Suprapubic skin (tissue), 4 donors: ENCODE measurements around the gene ETS1. TPM values are rescaled to one million over a fixed set of nuclear protein-coding genes. Genes with fewer than 3 reads are reported as not detected.

Experiments
- DNase-seq, 2 donors: peaks; one replicate each; pipeline ENCODE4 v3.0.0-alpha.2; 2019; ENCODE audit warnings: low spot score in 2 of 2
- H3K27ac ChIP-seq: fragments of 200-600 bp; sonication (generic); one replicate; pipeline ENCODE4 v1.5.1; 2019
- H3K27me3 ChIP-seq: fragments of 200-600 bp; sonication (generic); one replicate; pipeline ENCODE4 v1.5.1; 2019
- H3K36me3 ChIP-seq: fragments of 200-600 bp; sonication (generic); one replicate; pipeline ENCODE4 v1.5.1; 2019
- H3K4me1 ChIP-seq: fragments of 200-600 bp; sonication (generic); one replicate; pipeline ENCODE4 v1.5.1; 2019
- H3K4me3 ChIP-seq: fragments of 200-600 bp; sonication (generic); one replicate; pipeline ENCODE4 v1.5.1; 2019; ENCODE audit warnings: mild to moderate bottlenecking
- H3K9me3 ChIP-seq: fragments of 200-600 bp; sonication (generic); one replicate; pipeline ENCODE4 v1.5.1; 2019
- EP300 ChIP-seq: sonication (generic); formaldehyde crosslinking; IDR thresholded peaks from one replicate; pipeline ENCODE4 v1.6.1; 2017; ENCODE audit warnings: antibody characterized with exemption
- POLR2A ChIP-seq, 2 donors: fragments of 450-650 bp; IDR thresholded peaks; one replicate each; pipeline ENCODE4 v1.6.1; 2017; ENCODE audit warnings: antibody characterized with exemption in 2 of 2, mild to moderate bottlenecking in 2 of 2, moderate library complexity in 2 of 2
- POLR2AphosphoS5 ChIP-seq, 3 donors: sonication (generic); formaldehyde crosslinking; IDR thresholded peaks; one replicate each; pipeline ENCODE4 v1.6.1; 2017; ENCODE audit warnings: antibody characterized with exemption in 3 of 3
- WGBS: methylation state at CpG from one replicate; pipeline ENCODE4 v1.1.5; 2018; 5-methylcytosine and 5-hydroxymethylcytosine counted together
- total RNA-seq, 4 donors: library from RNA; depleted of rRNA; stranded (reverse); fragments of >200 nt; gene quantifications; one replicate each; pipeline ENCODE4 v1.1.0, GENCODE V29; 2016
- TF ChIP-seq, protein P1 (sequence below), 2 donors: fragments of 200-600 bp in 1 of 2; fragments of 450-650 bp in 1 of 2; sonication (generic) in 1 of 2; IDR thresholded peaks; one replicate each; pipeline ENCODE4 v1.5.1; 2016 to 2019; ENCODE audit warnings: antibody characterized with exemption in 2 of 2, mild to moderate bottlenecking in 1 of 2, moderate library complexity in 1 of 2

The ETS1 gene
- total RNA-seq, 4 donors from 2014 or later = 21.7 to 42.6 (median 33.7) TPM

DNA sequence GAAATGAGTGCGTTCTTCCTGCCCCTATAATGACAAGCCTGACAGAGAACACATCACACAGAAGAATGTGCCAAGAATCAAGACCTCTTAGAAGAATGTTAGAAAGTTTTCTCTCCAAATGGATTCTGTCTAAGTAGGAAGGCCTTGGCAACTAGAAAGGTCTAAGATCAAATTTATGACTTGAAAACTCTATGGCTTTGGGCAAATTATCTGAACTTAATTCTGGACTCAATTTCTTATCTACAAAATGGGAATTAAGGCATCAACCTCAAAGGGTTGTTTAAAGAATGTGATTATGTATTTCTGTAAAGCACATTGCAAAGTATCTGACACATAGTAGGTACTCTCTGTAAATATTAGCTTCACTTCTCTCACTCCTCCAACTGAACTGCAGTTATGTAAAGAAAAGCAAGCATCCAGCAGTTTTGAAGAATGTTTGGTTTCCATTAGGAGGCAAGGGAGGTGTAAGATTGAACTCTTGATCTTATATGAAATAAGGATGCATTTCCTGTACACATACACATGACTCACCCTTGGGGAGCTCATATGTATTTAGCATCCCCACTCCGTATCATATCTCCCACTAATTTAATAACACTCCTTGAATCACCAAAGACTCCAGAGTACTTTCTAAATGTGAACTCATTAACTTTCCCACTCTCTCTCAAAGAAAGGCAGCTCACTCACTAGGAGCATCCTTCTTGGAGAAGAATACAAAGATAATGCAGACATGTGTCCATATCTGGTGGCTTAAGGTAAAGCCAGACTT is 77.6 kb downstream of the ETS1 start:
- H3K4me1 ChIP-seq = peaks cover 45% of the 10 kb centered on the region
- TF ChIP-seq, protein P1, sequence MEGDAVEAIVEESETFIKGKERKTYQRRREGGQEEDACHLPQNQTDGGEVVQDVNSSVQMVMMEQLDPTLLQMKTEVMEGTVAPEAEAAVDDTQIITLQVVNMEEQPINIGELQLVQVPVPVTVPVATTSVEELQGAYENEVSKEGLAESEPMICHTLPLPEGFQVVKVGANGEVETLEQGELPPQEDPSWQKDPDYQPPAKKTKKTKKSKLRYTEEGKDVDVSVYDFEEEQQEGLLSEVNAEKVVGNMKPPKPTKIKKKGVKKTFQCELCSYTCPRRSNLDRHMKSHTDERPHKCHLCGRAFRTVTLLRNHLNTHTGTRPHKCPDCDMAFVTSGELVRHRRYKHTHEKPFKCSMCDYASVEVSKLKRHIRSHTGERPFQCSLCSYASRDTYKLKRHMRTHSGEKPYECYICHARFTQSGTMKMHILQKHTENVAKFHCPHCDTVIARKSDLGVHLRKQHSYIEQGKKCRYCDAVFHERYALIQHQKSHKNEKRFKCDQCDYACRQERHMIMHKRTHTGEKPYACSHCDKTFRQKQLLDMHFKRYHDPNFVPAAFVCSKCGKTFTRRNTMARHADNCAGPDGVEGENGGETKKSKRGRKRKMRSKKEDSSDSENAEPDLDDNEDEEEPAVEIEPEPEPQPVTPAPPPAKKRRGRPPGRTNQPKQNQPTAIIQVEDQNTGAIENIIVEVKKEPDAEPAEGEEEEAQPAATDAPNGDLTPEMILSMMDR (IDR thresholded peaks at IDR 0.05) = no peak
- TF ChIP-seq POLR2AphosphoS5 (IDR thresholded peaks at IDR 0.05) = no peak
- TF ChIP-seq POLR2A (IDR thresholded peaks at IDR 0.05) = no peak
- no peak for TF ChIP-seq EP300
- H3K9me3 ChIP-seq = no peaks in the 10 kb centered on the region
- H3K36me3 ChIP-seq = no peaks in the 10 kb centered on the region
- 88% methylated on average over 2 of the region's 2 CpGs for WGBS
- no peaks in the 10 kb centered on the region for H3K27me3 ChIP-seq
- H3K4me3 ChIP-seq = no peak overlapping the region
- no peak for DNase-seq
- H3K27ac ChIP-seq = no peak overlapping the region

DNA sequence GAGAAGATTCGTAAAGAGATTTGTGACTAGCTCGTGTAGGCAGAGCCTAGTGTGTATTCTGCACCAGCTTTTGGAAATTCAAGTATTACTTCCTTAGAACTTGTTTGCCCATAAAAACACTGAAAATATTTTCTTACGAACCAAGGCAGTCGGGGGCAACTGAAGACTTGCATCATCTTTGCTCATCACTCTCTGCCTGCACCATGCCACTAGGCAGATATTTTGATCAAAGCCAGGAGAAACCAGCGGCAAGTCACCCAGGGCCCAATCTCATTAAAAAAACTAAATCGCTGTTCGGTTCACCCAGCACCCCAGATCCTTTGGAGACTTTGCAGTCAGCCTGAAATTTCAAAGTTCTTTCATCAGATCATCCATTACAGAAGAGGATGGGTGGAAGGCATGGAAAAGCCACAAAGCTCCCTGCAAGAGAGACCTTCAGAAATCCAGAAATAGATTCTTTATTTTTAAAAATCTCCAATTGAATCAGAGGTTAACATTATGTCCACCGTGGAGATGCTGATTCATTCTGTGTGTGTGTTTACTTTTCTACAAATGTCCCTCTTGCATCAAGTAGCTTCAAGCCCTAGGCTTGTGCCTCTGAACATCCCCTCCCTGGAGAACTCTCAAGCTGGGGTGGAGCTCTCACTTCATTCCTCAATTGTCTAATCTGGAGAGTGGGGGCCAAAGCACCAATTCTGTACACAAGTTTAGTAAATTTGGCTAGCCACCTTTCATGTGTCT is 78.4 kb downstream of the ETS1 start:
- no peak overlapping the region for H3K4me3 ChIP-seq
- no peaks in the 10 kb centered on the region for H3K9me3 ChIP-seq
- no peak for DNase-seq
- peaks cover 53% of the 10 kb centered on the region for H3K4me1 ChIP-seq
- no peaks in the 10 kb centered on the region for H3K27me3 ChIP-seq
- no peak for TF ChIP-seq POLR2AphosphoS5 (IDR thresholded peaks at IDR 0.05)
- TF ChIP-seq EP300 = no peak
- TF ChIP-seq, protein P1 (IDR thresholded peaks at IDR 0.05) = no peak
- no peak for TF ChIP-seq POLR2A (IDR thresholded peaks at IDR 0.05)
- 81% methylated on average over 8 of the region's 8 CpGs for WGBS
- H3K36me3 ChIP-seq = no peaks in the 10 kb centered on the region
- no peak overlapping the region for H3K27ac ChIP-seq

GRCh38 chr11:128507936-128508335 is 79.4 kb downstream of the ETS1 start:
- peak overlapping the region; percentile 33 for H3K4me3 ChIP-seq
- 51% methylated on average over 6 of the region's 6 CpGs for WGBS

DNA sequence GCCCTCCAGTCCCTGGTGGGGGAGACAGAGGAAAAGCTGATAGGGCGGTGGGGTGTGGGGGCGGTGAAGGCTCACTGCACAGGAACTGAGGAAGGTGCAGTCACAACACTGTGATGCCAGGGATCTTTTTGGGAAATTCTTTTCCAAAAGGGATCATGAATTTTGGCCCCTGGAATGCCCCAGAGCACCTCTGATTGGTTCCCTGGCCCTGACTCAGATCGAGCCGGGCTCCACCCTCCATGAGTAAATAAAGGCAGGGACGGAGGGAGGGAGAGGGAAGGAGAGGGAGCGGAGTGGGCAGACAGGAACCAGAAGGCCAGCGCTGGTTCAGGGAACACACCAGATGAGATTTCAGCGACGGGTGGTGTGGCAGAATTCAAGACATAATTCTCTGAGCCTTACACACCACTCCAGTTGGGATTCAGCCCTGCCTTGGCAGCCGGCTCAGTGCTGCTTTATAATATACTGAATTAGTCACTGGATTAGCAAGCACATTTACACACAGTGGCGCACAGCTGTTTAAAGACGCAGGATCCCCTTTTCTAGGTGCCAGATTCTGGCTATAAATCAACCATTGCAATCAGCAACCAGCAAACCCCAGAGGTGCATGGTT is 80.3 kb downstream of the ETS1 start:
- H3K27ac ChIP-seq = peak overlapping the region; percentile 74
- H3K4me1 ChIP-seq = peaks cover 69% of the 10 kb centered on the region
- H3K27me3 ChIP-seq = no peaks in the 10 kb centered on the region
- 9% methylated on average over 11 of the region's 12 CpGs for WGBS
- DNase-seq = peak; percentile 91 to 93
- H3K4me3 ChIP-seq = peak overlapping the region; percentile 33
- TF ChIP-seq, protein P1 (IDR thresholded peaks at IDR 0.05) = no peak
- TF ChIP-seq EP300 = no peak
- TF ChIP-seq POLR2A (IDR thresholded peaks at IDR 0.05) = peak in 1 of 2 donors; percentile 42
- TF ChIP-seq POLR2AphosphoS5 (IDR thresholded peaks at IDR 0.05) = peak in 2 of 3 donors; percentile 49 to 59
- no peaks in the 10 kb centered on the region for H3K36me3 ChIP-seq
- no peaks in the 10 kb centered on the region for H3K9me3 ChIP-seq

More at GRCh38 chr11:128507936-128508335, 79.4 kb downstream of the ETS1 start:
- Histone ChIP-seq H3K9me3 (no peaks in the 10 kb centered on the region), H3K4me1 (peaks cover 61% of the 10 kb centered on the region), H3K36me3 (no peaks in the 10 kb centered on the region), H3K27ac (peak overlapping the region; percentile 74), H3K27me3 (no peaks in the 10 kb centered on the region)
- no peak for DNase-seq
- TF ChIP-seq, protein P1 (IDR thresholded peaks at IDR 0.05) = no peak
- no peak for TF ChIP-seq POLR2A (IDR thresholded peaks at IDR 0.05)
- TF ChIP-seq EP300 = no peak
- TF ChIP-seq POLR2AphosphoS5 (IDR thresholded peaks at IDR 0.05) = no peak
